ES-I3 (cell line): ENCODE data around the gene DNAH6.
"Not testable (repeated sequence)": the region's sequence is repeated elsewhere in the genome, so short reads cannot be mapped to it uniquely, and the experiment has no call there.

Experiments used
- H3K36me3 ChIP-seq: 2 replicates; pipeline ENCODE4 v1.6.1; 2013; ENCODE audit warnings: mild to moderate bottlenecking, low read length, control low read depth, moderate library complexity; ENCODE audit not compliant: insufficient read depth
- H3K4me1 ChIP-seq: 2 replicates; pipeline ENCODE4 v1.6.1; 2013; ENCODE audit warnings: mild to moderate bottlenecking, control low read depth, low read length; ENCODE audit not compliant: insufficient read depth
- H3K9ac ChIP-seq: 2 replicates; pipeline ENCODE4 v1.6.1; 2013; ENCODE audit warnings: low read depth, mild to moderate bottlenecking, low read length, moderate library complexity
- H3K9me3 ChIP-seq: 2 replicates; pipeline ENCODE4 v1.6.1; 2013; ENCODE audit warnings: mild to moderate bottlenecking, low read length, moderate library complexity; ENCODE audit not compliant: control insufficient read depth, insufficient read depth

The DNAH6 gene

GRCh38 chr2:84492571-84492970 lies 23.7 kb upstream of the DNAH6 start:
- no peak overlapping the region for H3K9ac ChIP-seq
- H3K9me3 ChIP-seq: no peaks in the 10 kb centered on the region
- H3K4me1 ChIP-seq: no peaks in the 10 kb centered on the region
- H3K36me3 ChIP-seq: no peaks in the 10 kb centered on the region

- Histone ChIP-seq H3K36me3 (no peaks in the 10 kb centered on the region), H3K9ac (no peak overlapping the region), H3K4me1 (no peaks in the 10 kb centered on the region), H3K9me3 (no peaks in the 10 kb centered on the region)
Measured at GRCh38 chr2:84493514-84493913, 22.8 kb upstream of the DNAH6 start.

GRCh38 chr2:84494070-84494469 lies 22.2 kb upstream of the DNAH6 start:
- no peaks in the 10 kb centered on the region for H3K9me3 ChIP-seq
- H3K4me1 ChIP-seq: no peaks in the 10 kb centered on the region
- no peak overlapping the region for H3K9ac ChIP-seq
- H3K36me3 ChIP-seq: no peaks in the 10 kb centered on the region

GRCh38 chr2:84495539-84496146 lies 20.7 kb upstream of the DNAH6 start:
- Histone ChIP-seq H3K36me3 (no peaks in the 10 kb centered on the region), H3K9me3 (no peaks in the 10 kb centered on the region), H3K9ac (no peak overlapping the region), H3K4me1 (no peaks in the 10 kb centered on the region)

GRCh38 chr2:84496386-84496785 lies 19.9 kb upstream of the DNAH6 start:
- H3K9ac ChIP-seq: no peak overlapping the region
- H3K9me3 ChIP-seq: no peaks in the 10 kb centered on the region
- no peaks in the 10 kb centered on the region for H3K4me1 ChIP-seq
- no peaks in the 10 kb centered on the region for H3K36me3 ChIP-seq

GRCh38 chr2:84497285-84497684 lies 19.0 kb upstream of the DNAH6 start:
- H3K4me1 ChIP-seq: no peaks in the 10 kb centered on the region
- no peak overlapping the region for H3K9ac ChIP-seq
- H3K9me3 ChIP-seq: no peaks in the 10 kb centered on the region
- no peaks in the 10 kb centered on the region for H3K36me3 ChIP-seq

GRCh38 chr2:84498150-84498799 lies 18.0 kb upstream of the DNAH6 start:
- Histone ChIP-seq H3K36me3 (no peaks in the 10 kb centered on the region), H3K9me3 (no peaks in the 10 kb centered on the region), H3K4me1 (no peaks in the 10 kb centered on the region), H3K9ac (no peak overlapping the region)

GRCh38 chr2:84511024-84511423 lies 5.3 kb upstream of the DNAH6 start:
- H3K9me3 ChIP-seq, H3K4me1 ChIP-seq, H3K36me3 ChIP-seq, H3K9ac ChIP-seq: not testable (repeated sequence)

- peak overlapping the region; percentile 49; the same call in 1 of the 2 replicates for H3K9ac ChIP-seq
- H3K4me1 ChIP-seq: no peaks in the 10 kb centered on the region
- no peaks in the 10 kb centered on the region for H3K36me3 ChIP-seq
- peaks cover 5% of the 10 kb centered on the region; the same call in 1 of the 2 replicates for H3K9me3 ChIP-seq
Measured at GRCh38 chr2:84515788-84516187, 510 bp upstream of the DNAH6 start.

GRCh38 chr2:84519332-84519957 lies 3.1 kb downstream of the DNAH6 start:
- no peak overlapping the region for H3K9ac ChIP-seq
- no peaks in the 10 kb centered on the region for H3K4me1 ChIP-seq
- H3K9me3 ChIP-seq: no peaks in the 10 kb centered on the region
- no peaks in the 10 kb centered on the region for H3K36me3 ChIP-seq

GRCh38 chr2:84526562-84526961 lies 10.3 kb downstream of the DNAH6 start:
- Histone ChIP-seq H3K9me3 (no peaks in the 10 kb centered on the region), H3K9ac (no peak overlapping the region), H3K4me1 (no peaks in the 10 kb centered on the region), H3K36me3 (no peaks in the 10 kb centered on the region)

- Histone ChIP-seq H3K36me3 (no peaks in the 10 kb centered on the region), H3K9ac (no peak overlapping the region), H3K9me3 (no peaks in the 10 kb centered on the region), H3K4me1 (no peaks in the 10 kb centered on the region)
Measured at GRCh38 chr2:84527137-84528129, 11.1 kb downstream of the DNAH6 start.

GRCh38 chr2:84532291-84532690 lies 16.0 kb downstream of the DNAH6 start:
- no peak overlapping the region for H3K9ac ChIP-seq
- no peaks in the 10 kb centered on the region for H3K4me1 ChIP-seq
- no peaks in the 10 kb centered on the region for H3K9me3 ChIP-seq
- H3K36me3 ChIP-seq: no peaks in the 10 kb centered on the region

GRCh38 chr2:84534225-84534624 lies 17.9 kb downstream of the DNAH6 start:
- H3K4me1 ChIP-seq: no peaks in the 10 kb centered on the region
- H3K36me3 ChIP-seq: no peaks in the 10 kb centered on the region
- no peaks in the 10 kb centered on the region for H3K9me3 ChIP-seq
- no peak overlapping the region for H3K9ac ChIP-seq
